Spleen (tissue), 3 donors: ENCODE measurements around the gene NPHP4.

Experiments used
- POLR2A ChIP-seq, 3 donors: fragments of 450-650 bp; IDR thresholded peaks; one replicate each; pipeline ENCODE4 v1.5.1; 2017; ENCODE audit warnings: antibody characterized with exemption in 3 of 3, mild to moderate bottlenecking in 1 of 3
- POLR2AphosphoS5 ChIP-seq, 3 donors: sonication (generic); formaldehyde crosslinking; IDR thresholded peaks; one replicate each; pipeline ENCODE4 v1.5.1; 2017; ENCODE audit warnings: antibody characterized with exemption in 3 of 3

GRCh38 chr1:5863238-5863637 is 129.0 kb downstream of the NPHP4 start:
- no peak for TF ChIP-seq POLR2AphosphoS5 (IDR thresholded peaks at IDR 0.05)
- no peak for TF ChIP-seq POLR2A (IDR thresholded peaks at IDR 0.05)
